HEK293 (cell line): ENCODE measurements around the gene YY1AP1.
"Not testable (repeated sequence)": the region's sequence is repeated elsewhere in the genome, so short reads cannot be mapped to it uniquely, and the experiment has no call there.

Source experiments
- CTCF ChIA-PET: fragments of 350-600 bp; formaldehyde crosslinking; extraction: SDS; loops from one replicate; lab custom pipeline; 2021; ENCODE audit warnings: antibody characterized with exemption; lab: Yijun Ruan, JAX
- POLR2A ChIA-PET: fragments of 300-600 bp; formaldehyde crosslinking; extraction: SDS; loops from one replicate; lab custom pipeline; 2020; ENCODE audit warnings: antibody characterized with exemption, inconsistent platforms; lab: Yijun Ruan, JAX
- H3K27ac ChIP-seq: fragments of 200-500 bp; sonication (Bioruptor generic); 2 replicates; pipeline ENCODE4 v1.5.1; 2014; ENCODE audit warnings: low read depth, low read length, control low read depth, inconsistent platforms; ENCODE audit errors: extremely low read depth
- H3K36me3 ChIP-seq, 2 experiments: fragments of 200-500 bp in 1 of 2; sonication (Bioruptor generic) in 1 of 2; 1 replicate in 1 of 2; 2 replicates in 1 of 2; pipeline ENCODE4 v1.5.1; 2014 to 2017; ENCODE audit warnings: inconsistent platforms in 2 of 2, low read length in 2 of 2; ENCODE audit not compliant: control insufficient read depth in 2 of 2, insufficient read depth in 1 of 2
- H3K4me1 ChIP-seq: fragments of 200-500 bp; sonication (Bioruptor generic); 2 replicates; pipeline ENCODE4 v1.5.1; 2014; ENCODE audit warnings: mild to moderate bottlenecking, low read length, inconsistent platforms; ENCODE audit not compliant: control insufficient read depth, insufficient read depth
- H3K4me3 ChIP-seq: 2 replicates; pipeline ENCODE4 v1.5.1; 2011; ENCODE audit warnings: low read depth, mild to moderate bottlenecking, control low read depth, low read length, moderate library complexity
- H3K9me3 ChIP-seq: fragments of 200-500 bp; sonication (Bioruptor generic); 2 replicates; pipeline ENCODE4 v1.5.1; 2014; ENCODE audit warnings: low read depth, low read length, inconsistent platforms; ENCODE audit not compliant: control insufficient read depth, insufficient read depth
- BCL6B ChIP-seq: fragments of 450-650 bp; formaldehyde crosslinking; IDR thresholded peaks from 2 replicates; pipeline ENCODE4 v1.5.1; 2017; ENCODE audit warnings: missing biosample characterization, missing genetic modification characterization
- GLI2 ChIP-seq: fragments of 450-650 bp; formaldehyde crosslinking; IDR thresholded peaks from 2 replicates; pipeline ENCODE4; 2017; ENCODE audit warnings: missing biosample characterization, missing genetic modification characterization, low read depth, borderline replicate concordance
- HOXA7 ChIP-seq: sonication (generic); formaldehyde crosslinking; IDR thresholded peaks from 2 replicates; pipeline ENCODE4 v1.8.1; 2022; ENCODE audit warnings: missing genetic modification reagents, borderline replicate concordance
- PRDM6 ChIP-seq: fragments of 450-650 bp; formaldehyde crosslinking; IDR thresholded peaks from 2 replicates; pipeline ENCODE4 v1.5.1; 2017; ENCODE audit warnings: missing biosample characterization, missing genetic modification characterization
- SP7 ChIP-seq: fragments of 450-650 bp; formaldehyde crosslinking; IDR thresholded peaks from 2 replicates; pipeline ENCODE4 v1.5.1; 2016; ENCODE audit warnings: missing biosample characterization, missing genetic modification characterization
- ZBTB26 ChIP-seq: fragments of 450-650 bp; formaldehyde crosslinking; optimal IDR thresholded peaks from 2 replicates; pipeline ENCODE3; 2016; ENCODE audit warnings: missing biosample characterization, mild to moderate bottlenecking, missing genetic modification characterization
- ZNF157 ChIP-seq: fragments of 450-650 bp; formaldehyde crosslinking; IDR thresholded peaks from 2 replicates; pipeline ENCODE4 v1.5.1; 2016; ENCODE audit warnings: missing biosample characterization, missing genetic modification characterization
- ZNF174 ChIP-seq: fragments of 450-650 bp; formaldehyde crosslinking; IDR thresholded peaks from 2 replicates; pipeline ENCODE4 v1.5.0; 2017; ENCODE audit warnings: missing biosample characterization, mild to moderate bottlenecking, missing genetic modification characterization
- ZNF175 ChIP-seq: fragments of 450-650 bp; formaldehyde crosslinking; IDR thresholded peaks from 2 replicates; pipeline ENCODE4 v1.5.1; 2016; ENCODE audit warnings: missing biosample characterization, missing genetic modification characterization
- ZNF2 ChIP-seq: fragments of 450-650 bp; formaldehyde crosslinking; IDR thresholded peaks from 2 replicates; pipeline ENCODE4 v1.5.1; 2016; ENCODE audit warnings: missing biosample characterization, missing genetic modification characterization
- ZNF221 ChIP-seq: fragments of 450-650 bp; formaldehyde crosslinking; IDR thresholded peaks from 2 replicates; pipeline ENCODE4 v1.5.1; 2017; ENCODE audit warnings: missing biosample characterization, missing genetic modification characterization, borderline replicate concordance
- ZNF311 ChIP-seq: fragments of 450-650 bp; formaldehyde crosslinking; IDR thresholded peaks from 2 replicates; pipeline ENCODE4 v1.5.1; 2017; ENCODE audit warnings: missing biosample characterization, missing genetic modification characterization, borderline replicate concordance
- ZNF404 ChIP-seq: fragments of 450-650 bp; formaldehyde crosslinking; IDR thresholded peaks from 2 replicates; pipeline ENCODE4 v1.5.1; 2017; ENCODE audit warnings: missing biosample characterization, missing genetic modification characterization
- ZNF521 ChIP-seq: fragments of 450-650 bp; formaldehyde crosslinking; IDR thresholded peaks from 2 replicates; pipeline ENCODE4 v1.5.1; 2017; ENCODE audit warnings: missing biosample characterization, mild to moderate bottlenecking, missing genetic modification characterization
- ZNF610 ChIP-seq: fragments of 450-650 bp; formaldehyde crosslinking; IDR thresholded peaks from 2 replicates; pipeline ENCODE4 v1.5.1; 2016; ENCODE audit warnings: missing biosample characterization, missing genetic modification characterization, borderline replicate concordance
- ZNF654 ChIP-seq: fragments of 450-650 bp; formaldehyde crosslinking; IDR thresholded peaks from 2 replicates; pipeline ENCODE4 v1.5.1; 2016; ENCODE audit warnings: low read depth, missing biosample characterization, missing genetic modification characterization
- ZSCAN16 ChIP-seq: fragments of 450-650 bp; formaldehyde crosslinking; IDR thresholded peaks from 2 replicates; pipeline ENCODE4 v1.5.1; 2016; ENCODE audit warnings: missing biosample characterization, missing genetic modification characterization

The YY1AP1 gene

GRCh38 chr1:155671750-155672149, 16.8 kb downstream of the YY1AP1 start (continued):
- TF ChIP-seq ZNF174 (tag by site-specific recombination) (no peak), ZNF610 (tag by site-specific recombination) (no peak), ZBTB26 (tag by site-specific recombination) (no peak), ZNF311 (tag by site-specific recombination) (no peak), HOXA7 (CRISPR knock-in tag) (no peak), PRDM6 (tag by site-specific recombination) (no peak), ZSCAN16 (tag by site-specific recombination) (no peak)
- TF ChIP-seq, all 188 proteins: peak for 0

DNA sequence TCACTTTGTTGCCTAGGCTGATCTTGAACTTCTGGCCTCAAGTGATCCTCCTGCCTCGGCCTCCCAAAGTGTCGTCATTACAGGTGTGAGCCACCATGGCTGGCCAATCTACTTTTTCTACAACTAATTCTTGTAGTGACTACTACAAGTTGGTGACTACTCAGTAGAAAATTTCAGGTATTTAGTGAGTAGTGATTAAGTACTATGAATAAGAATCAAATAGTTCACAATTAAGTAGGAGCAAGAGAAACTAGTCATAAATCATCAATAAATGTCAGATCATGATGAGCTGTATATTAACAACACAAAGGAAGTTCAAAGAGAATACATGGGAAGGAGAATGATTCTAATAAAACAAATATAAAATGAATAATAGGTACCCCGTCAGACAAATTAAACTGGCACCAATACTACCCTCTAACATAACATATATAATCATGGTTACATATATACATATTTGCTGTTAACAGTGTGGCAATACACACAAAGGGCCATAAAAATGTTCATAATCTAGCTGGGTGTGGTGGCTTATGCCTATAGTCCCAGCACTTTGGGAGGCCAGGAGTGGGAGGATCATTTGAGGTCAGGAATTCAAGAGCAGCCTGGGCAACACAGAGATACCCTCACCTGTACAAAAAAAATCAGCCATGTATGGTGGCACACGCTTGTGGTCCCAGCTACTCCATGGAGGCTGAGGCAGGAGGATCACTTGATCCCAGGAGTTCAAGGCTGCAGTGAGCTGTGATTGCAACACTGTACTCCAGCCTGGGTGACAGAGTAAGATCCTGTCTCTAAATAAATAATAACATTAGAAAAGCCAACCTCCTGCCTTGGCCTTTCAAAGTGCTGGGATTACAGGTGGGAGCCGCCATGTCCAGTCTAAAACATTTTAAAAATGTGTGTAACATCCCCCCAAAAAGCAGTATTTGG, 19.1 kb downstream of the YY1AP1 start:
- Histone ChIP-seq H3K4me3 (no peak overlapping the region), H3K9me3 (no peaks in the 10 kb centered on the region), H3K36me3 (peaks cover 81 to 92% of the 10 kb centered on the region in 2 experiments), H3K4me1 (no peaks in the 10 kb centered on the region), H3K27ac (no peak overlapping the region)
- CTCF ChIA-PET: no interaction called here
- POLR2A ChIA-PET: no interaction called here
- TF ChIP-seq BCL6B (no peak), ZNF175 (tag by site-specific recombination) (no peak), ZNF404 (tag by site-specific recombination) (no peak), ZNF521 (no peak), ZNF654 (tag by site-specific recombination) (no peak), ZNF221 (tag by site-specific recombination) (no peak), GLI2 (no peak), ZNF157 (tag by site-specific recombination) (no peak), ZNF2 (tag by site-specific recombination) (no peak), SP7 (no peak)

DNA sequence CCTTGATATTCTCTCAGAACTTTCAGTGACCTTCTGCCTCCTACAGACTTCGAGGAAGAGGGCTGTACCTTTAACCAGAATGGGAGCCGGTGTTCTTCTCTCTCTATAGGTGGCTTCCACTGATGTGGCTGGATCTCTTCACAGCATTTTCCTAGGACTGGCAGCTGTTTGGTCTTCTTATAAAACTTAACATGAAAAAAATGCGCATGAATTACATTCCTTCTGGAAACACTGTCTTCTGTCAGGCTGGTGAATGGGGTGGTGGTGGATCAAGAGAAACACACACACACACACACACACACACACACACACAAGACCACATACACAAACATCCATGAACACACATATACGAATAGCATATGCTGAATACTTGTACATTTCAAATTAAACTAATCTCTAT, 27.3 kb downstream of the YY1AP1 start:
- H3K9me3 ChIP-seq, H3K27ac ChIP-seq, H3K4me1 ChIP-seq, CTCF ChIA-PET, H3K4me3 ChIP-seq, POLR2A ChIA-PET: not testable (repeated sequence)
- H3K36me3 ChIP-seq: peaks cover 51 to 77% of the 10 kb centered on the region in 2 experiments
